ENCODE data around the gene C1orf53.
"Not testable (repeated sequence)": the region's sequence is repeated elsewhere in the genome, so short reads cannot be mapped to it uniquely, and the experiment has no call there.

DNA sequence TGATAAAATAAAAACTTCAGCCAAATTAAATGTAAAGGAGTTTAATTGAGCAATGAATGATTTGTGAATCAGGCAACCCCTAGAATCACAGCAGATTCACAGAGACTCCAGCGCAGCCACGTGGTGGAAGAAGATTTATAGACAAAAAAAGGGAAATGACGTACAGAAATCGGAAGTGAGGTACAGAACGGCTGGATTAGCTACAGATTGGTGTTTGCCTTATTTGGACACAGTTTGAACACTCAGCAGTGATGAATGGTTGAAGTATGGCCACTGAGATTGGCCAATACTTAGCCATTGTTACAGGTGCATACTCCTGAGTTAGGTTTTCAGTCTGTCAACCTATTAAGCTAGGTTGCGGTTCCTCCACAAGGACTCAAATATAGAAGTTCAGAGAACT, 51.0 kb downstream of the C1orf53 start:
- TF ChIP-seq, protein P1, sequence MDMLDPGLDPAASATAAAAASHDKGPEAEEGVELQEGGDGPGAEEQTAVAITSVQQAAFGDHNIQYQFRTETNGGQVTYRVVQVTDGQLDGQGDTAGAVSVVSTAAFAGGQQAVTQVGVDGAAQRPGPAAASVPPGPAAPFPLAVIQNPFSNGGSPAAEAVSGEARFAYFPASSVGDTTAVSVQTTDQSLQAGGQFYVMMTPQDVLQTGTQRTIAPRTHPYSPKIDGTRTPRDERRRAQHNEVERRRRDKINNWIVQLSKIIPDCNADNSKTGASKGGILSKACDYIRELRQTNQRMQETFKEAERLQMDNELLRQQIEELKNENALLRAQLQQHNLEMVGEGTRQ (CRISPR knock-in tag; IDR thresholded peaks at IDR 0.05), result not testable (repeated sequence)
- TF ChIP-seq, protein P2, sequence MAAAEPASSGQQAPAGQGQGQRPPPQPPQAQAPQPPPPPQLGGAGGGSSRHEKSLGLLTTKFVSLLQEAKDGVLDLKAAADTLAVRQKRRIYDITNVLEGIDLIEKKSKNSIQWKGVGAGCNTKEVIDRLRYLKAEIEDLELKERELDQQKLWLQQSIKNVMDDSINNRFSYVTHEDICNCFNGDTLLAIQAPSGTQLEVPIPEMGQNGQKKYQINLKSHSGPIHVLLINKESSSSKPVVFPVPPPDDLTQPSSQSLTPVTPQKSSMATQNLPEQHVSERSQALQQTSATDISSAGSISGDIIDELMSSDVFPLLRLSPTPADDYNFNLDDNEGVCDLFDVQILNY (CRISPR knock-in tag; IDR thresholded peaks at IDR 0.05), result not testable (repeated sequence)
- TF ChIP-seq, protein P3, sequence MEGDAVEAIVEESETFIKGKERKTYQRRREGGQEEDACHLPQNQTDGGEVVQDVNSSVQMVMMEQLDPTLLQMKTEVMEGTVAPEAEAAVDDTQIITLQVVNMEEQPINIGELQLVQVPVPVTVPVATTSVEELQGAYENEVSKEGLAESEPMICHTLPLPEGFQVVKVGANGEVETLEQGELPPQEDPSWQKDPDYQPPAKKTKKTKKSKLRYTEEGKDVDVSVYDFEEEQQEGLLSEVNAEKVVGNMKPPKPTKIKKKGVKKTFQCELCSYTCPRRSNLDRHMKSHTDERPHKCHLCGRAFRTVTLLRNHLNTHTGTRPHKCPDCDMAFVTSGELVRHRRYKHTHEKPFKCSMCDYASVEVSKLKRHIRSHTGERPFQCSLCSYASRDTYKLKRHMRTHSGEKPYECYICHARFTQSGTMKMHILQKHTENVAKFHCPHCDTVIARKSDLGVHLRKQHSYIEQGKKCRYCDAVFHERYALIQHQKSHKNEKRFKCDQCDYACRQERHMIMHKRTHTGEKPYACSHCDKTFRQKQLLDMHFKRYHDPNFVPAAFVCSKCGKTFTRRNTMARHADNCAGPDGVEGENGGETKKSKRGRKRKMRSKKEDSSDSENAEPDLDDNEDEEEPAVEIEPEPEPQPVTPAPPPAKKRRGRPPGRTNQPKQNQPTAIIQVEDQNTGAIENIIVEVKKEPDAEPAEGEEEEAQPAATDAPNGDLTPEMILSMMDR (IDR thresholded peaks at IDR 0.05), result not testable (repeated sequence)
- TF ChIP-seq, protein P4, sequence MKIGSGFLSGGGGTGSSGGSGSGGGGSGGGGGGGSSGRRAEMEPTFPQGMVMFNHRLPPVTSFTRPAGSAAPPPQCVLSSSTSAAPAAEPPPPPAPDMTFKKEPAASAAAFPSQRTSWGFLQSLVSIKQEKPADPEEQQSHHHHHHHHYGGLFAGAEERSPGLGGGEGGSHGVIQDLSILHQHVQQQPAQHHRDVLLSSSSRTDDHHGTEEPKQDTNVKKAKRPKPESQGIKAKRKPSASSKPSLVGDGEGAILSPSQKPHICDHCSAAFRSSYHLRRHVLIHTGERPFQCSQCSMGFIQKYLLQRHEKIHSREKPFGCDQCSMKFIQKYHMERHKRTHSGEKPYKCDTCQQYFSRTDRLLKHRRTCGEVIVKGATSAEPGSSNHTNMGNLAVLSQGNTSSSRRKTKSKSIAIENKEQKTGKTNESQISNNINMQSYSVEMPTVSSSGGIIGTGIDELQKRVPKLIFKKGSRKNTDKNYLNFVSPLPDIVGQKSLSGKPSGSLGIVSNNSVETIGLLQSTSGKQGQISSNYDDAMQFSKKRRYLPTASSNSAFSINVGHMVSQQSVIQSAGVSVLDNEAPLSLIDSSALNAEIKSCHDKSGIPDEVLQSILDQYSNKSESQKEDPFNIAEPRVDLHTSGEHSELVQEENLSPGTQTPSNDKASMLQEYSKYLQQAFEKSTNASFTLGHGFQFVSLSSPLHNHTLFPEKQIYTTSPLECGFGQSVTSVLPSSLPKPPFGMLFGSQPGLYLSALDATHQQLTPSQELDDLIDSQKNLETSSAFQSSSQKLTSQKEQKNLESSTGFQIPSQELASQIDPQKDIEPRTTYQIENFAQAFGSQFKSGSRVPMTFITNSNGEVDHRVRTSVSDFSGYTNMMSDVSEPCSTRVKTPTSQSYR (CRISPR knock-in tag; IDR thresholded peaks at IDR 0.05), result not testable (repeated sequence)
- TF ChIP-seq ZNF121 (CRISPR knock-in tag; IDR thresholded peaks at IDR 0.05); GTF2I (CRISPR knock-in tag; conservative IDR thresholded peaks at IDR 0.05); CBFB (CRISPR knock-in tag; IDR thresholded peaks at IDR 0.05; ENCODE audit: low read depth); NR1H2 (CRISPR knock-in tag; IDR thresholded peaks at IDR 0.05); JUN (CRISPR knock-in tag; IDR thresholded peaks at IDR 0.05); GABPB1 (CRISPR knock-in tag; IDR thresholded peaks at IDR 0.05): not testable (repeated sequence)
- TF ChIP-seq, protein P5, sequence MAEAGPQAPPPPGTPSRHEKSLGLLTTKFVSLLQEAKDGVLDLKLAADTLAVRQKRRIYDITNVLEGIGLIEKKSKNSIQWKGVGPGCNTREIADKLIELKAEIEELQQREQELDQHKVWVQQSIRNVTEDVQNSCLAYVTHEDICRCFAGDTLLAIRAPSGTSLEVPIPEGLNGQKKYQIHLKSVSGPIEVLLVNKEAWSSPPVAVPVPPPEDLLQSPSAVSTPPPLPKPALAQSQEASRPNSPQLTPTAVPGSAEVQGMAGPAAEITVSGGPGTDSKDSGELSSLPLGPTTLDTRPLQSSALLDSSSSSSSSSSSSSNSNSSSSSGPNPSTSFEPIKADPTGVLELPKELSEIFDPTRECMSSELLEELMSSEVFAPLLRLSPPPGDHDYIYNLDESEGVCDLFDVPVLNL (CRISPR knock-in tag; IDR thresholded peaks at IDR 0.05; ENCODE audit: borderline replicate concordance, low read depth), result not testable (repeated sequence)
- TF ChIP-seq, protein P6, sequence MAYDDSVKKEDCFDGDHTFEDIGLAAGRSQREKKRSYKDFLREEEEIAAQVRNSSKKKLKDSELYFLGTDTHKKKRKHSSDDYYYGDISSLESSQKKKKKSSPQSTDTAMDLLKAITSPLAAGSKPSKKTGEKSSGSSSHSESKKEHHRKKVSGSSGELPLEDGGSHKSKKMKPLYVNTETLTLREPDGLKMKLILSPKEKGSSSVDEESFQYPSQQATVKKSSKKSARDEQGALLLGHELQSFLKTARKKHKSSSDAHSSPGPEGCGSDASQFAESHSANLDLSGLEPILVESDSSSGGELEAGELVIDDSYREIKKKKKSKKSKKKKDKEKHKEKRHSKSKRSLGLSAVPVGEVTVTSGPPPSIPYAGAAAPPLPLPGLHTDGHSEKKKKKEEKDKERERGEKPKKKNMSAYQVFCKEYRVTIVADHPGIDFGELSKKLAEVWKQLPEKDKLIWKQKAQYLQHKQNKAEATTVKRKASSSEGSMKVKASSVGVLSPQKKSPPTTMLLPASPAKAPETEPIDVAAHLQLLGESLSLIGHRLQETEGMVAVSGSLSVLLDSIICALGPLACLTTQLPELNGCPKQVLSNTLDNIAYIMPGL (CRISPR knock-in tag; IDR thresholded peaks at IDR 0.05), result not testable (repeated sequence)
- TF ChIP-seq, protein P7, sequence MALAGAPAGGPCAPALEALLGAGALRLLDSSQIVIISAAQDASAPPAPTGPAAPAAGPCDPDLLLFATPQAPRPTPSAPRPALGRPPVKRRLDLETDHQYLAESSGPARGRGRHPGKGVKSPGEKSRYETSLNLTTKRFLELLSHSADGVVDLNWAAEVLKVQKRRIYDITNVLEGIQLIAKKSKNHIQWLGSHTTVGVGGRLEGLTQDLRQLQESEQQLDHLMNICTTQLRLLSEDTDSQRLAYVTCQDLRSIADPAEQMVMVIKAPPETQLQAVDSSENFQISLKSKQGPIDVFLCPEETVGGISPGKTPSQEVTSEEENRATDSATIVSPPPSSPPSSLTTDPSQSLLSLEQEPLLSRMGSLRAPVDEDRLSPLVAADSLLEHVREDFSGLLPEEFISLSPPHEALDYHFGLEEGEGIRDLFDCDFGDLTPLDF (CRISPR knock-in tag; IDR thresholded peaks at IDR 0.05), result not testable (repeated sequence)

All from WTC11 (cell line).